ENCODE measurements around the gene TAAR2.

DNA sequence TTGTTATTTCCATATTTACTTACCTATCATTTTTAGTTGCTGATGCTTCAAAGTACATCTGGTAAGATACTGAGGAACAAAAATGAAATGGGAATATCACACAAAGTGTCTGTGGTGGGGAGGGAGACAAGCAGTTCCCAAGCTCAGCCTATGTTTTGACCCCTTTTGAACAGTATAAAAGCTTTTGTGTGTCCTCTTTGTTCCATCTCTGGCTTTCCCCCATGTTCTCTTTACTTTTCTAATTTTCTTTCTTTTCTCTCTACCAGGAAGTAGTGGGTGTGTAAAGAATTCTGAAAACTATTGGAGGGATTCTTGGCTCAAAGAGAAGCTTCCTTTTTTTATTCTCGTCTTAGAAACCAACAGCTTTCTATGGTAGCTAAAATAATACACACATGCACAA lies 7.4 kb downstream of the TAAR2 start:
- TF ChIP-seq, protein P1, sequence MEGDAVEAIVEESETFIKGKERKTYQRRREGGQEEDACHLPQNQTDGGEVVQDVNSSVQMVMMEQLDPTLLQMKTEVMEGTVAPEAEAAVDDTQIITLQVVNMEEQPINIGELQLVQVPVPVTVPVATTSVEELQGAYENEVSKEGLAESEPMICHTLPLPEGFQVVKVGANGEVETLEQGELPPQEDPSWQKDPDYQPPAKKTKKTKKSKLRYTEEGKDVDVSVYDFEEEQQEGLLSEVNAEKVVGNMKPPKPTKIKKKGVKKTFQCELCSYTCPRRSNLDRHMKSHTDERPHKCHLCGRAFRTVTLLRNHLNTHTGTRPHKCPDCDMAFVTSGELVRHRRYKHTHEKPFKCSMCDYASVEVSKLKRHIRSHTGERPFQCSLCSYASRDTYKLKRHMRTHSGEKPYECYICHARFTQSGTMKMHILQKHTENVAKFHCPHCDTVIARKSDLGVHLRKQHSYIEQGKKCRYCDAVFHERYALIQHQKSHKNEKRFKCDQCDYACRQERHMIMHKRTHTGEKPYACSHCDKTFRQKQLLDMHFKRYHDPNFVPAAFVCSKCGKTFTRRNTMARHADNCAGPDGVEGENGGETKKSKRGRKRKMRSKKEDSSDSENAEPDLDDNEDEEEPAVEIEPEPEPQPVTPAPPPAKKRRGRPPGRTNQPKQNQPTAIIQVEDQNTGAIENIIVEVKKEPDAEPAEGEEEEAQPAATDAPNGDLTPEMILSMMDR (IDR thresholded peaks at IDR 0.05; ENCODE audit: insufficient read depth, low read depth, low read length): no peak
- no peak for TF ChIP-seq EZH2 (IDR thresholded peaks at IDR 0.05; ENCODE audit: insufficient read depth, low read length)
